OCI-LY7 (cell line): ENCODE measurements around the gene PHAF1. TPM values are rescaled to one million over a fixed set of nuclear protein-coding genes. Genes with fewer than 3 reads are reported as not detected.
A peak's percentile ranks its signal among the peaks of the same experiment; 100 is the strongest.

Experiments used
- BruUV-seq: library from RNA; stranded (reverse); fragments of 400-500 nt; replicated peaks from 2 replicates; lab custom pipeline; 2021; lab: Mats Ljungman, UMichigan
- CTCF ChIA-PET: fragments of 300-600 bp; sonication (Branson Sonifier 250); formaldehyde crosslinking; loops from one replicate; lab custom pipeline; 2022; ENCODE audit warnings: antibody characterized with exemption; ENCODE audit not compliant: unreplicated experiment; lab: Charles Lee
- POLR2A ChIA-PET: fragments of 300-600 bp; sonication (Branson Sonifier 250); formaldehyde crosslinking; loops from one replicate; lab custom pipeline; 2022; ENCODE audit warnings: antibody characterized with exemption; lab: Charles Lee
- DNase-seq: peaks from one replicate; pipeline ENCODE4 v3.0.0-alpha.2; 2015; ENCODE audit warnings: low spot score
- H2AFZ ChIP-seq: fragments of 200-600 bp; sonication (generic), shearing (Covaris generic); 2 replicates; pipeline ENCODE4 v1.6.1; 2014; ENCODE audit warnings: mild to moderate bottlenecking, antibody characterized with exemption, low read length, moderate library complexity
- H3K27ac ChIP-seq: fragments of 200-600 bp; sonication (generic); 2 replicates; pipeline ENCODE4 v1.5.1; 2014; ENCODE audit warnings: mixed run types, low read depth, mild to moderate bottlenecking, moderate library complexity, low read length, inconsistent platforms; ENCODE audit not compliant: poor library complexity, severe bottlenecking
- H3K36me3 ChIP-seq: fragments of 200-600 bp; sonication (generic); 2 replicates; pipeline ENCODE4 v1.6.1; 2014; ENCODE audit warnings: mild to moderate bottlenecking, antibody characterized with exemption, low read length, moderate library complexity, mixed read lengths; ENCODE audit not compliant: insufficient read depth
- H3K4me1 ChIP-seq: fragments of 200-600 bp; sonication (generic); 2 replicates; pipeline ENCODE4 v1.5.1; 2014; ENCODE audit warnings: mild to moderate bottlenecking, low read length; ENCODE audit not compliant: insufficient read depth, poor library complexity, severe bottlenecking
- H3K4me2 ChIP-seq: fragments of 200-600 bp; sonication (generic); 2 replicates; pipeline ENCODE4 v1.6.1; 2014; ENCODE audit warnings: mild to moderate bottlenecking, low read length
- H3K4me3 ChIP-seq: fragments of 200-600 bp; sonication (generic); 2 replicates; pipeline ENCODE4 v1.5.1; 2014; ENCODE audit warnings: mild to moderate bottlenecking, low read depth, low read length; ENCODE audit not compliant: poor library complexity, severe bottlenecking
- H3K79me2 ChIP-seq: fragments of 200-600 bp; sonication (generic); 2 replicates; pipeline ENCODE4 v1.6.1; 2016; ENCODE audit warnings: low read depth, mild to moderate bottlenecking, low read length, moderate library complexity, mixed read lengths; ENCODE audit not compliant: insufficient read depth
- H3K9me2 ChIP-seq: fragments of 200-600 bp; sonication (generic); 2 replicates; pipeline ENCODE4 v1.6.1; 2016; ENCODE audit warnings: mild to moderate bottlenecking, low read length, mixed read lengths; ENCODE audit not compliant: insufficient read depth
- H3K9me3 ChIP-seq: fragments of 200-600 bp; sonication (generic); 2 replicates; pipeline ENCODE4 v1.6.1; 2014; ENCODE audit warnings: mild to moderate bottlenecking, mixed run types, low read length, mixed read lengths
- H4K20me1 ChIP-seq: fragments of 200-600 bp; sonication (generic); 2 replicates; pipeline ENCODE4 v1.6.1; 2014; ENCODE audit warnings: mild to moderate bottlenecking, antibody characterized with exemption, low read length, moderate library complexity, mixed read lengths; ENCODE audit not compliant: insufficient read depth
- CTCF ChIP-seq: fragments of 200-600 bp; sonication (generic); conservative IDR thresholded peaks from 2 replicates; pipeline ENCODE4 v1.5.1; 2014; ENCODE audit warnings: mild to moderate bottlenecking, antibody characterized with exemption, low read length, moderate library complexity, mixed read lengths
- EZH2phosphoT487 ChIP-seq: fragments of 200-600 bp; sonication (generic); IDR thresholded peaks from 2 replicates; pipeline ENCODE4 v1.6.1; 2018; ENCODE audit warnings: low read depth, borderline replicate concordance, mild to moderate bottlenecking, mixed run types, antibody characterized with exemption, low read length, moderate library complexity, mixed read lengths
- intact Hi-C: fragments of 100-400 bp; cut with micrococcal nuclease; formaldehyde crosslinking; loops from one replicate; pipeline ENCODE4 v1.10.0; 2022; ENCODE audit not compliant: unreplicated experiment
- total RNA-seq, 2 experiments: library from RNA; depleted of rRNA in 1 of 2; stranded (reverse); fragments of >200 nt in 1 of 2; shearing (Covaris generic) in 1 of 2; gene quantifications; 2 replicates each; pipeline ENCODE4 v1.2.3, GENCODE V29; 2014 to 2022

Gene PHAF1
- total RNA-seq, 2 experiments from 2014 or later = 13.9 to 16.8 TPM

DNA sequence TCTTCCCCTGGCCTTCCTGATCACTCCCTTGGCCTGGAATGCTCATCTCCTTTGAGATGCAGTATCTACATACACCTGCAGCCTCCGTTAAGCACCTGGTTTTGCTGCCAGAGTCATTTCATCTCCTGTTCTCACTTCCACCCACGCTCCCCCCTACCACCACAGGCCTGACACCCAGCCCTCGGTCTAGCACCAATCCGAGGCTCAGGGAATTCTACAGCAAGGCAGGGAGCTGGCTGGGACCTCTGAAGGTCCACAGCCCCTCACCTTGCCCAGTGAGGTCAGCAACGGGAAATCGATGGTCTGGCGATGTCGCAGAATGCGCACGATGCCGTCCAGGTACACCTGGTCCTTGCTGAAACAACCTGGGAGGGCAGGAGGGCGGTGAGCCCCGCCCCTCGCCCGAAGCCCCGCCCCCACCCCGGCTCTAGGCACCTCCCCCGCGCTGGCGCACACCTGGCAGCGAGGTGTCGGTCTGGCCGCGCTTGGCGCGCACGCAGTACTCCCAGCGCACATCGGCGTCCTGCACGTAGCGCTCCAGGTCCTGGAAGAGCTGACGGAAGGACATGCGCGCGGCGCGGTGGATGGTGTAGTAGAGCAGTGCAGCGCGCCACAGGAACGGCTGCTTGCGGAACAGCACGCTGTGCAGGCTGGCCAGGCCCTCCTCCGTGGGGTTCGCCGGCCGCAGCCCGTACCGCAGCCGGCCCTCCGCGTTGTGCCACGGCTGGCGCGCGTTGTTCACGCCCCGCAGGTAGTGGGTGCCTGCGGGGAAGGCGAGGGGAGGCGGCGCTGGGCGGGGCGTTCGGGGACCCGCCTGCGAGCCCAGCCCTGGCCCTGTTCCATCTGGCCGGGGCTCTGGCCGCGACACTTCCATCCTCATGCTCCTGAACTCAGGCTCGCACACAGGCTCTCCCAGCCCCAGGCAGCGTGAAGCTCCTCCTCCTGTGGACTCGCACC, 68.3 kb downstream of the PHAF1 start:
- H3K4me3 ChIP-seq = peak overlapping the region; percentile 47
- H3K79me2 ChIP-seq = no peaks in the 10 kb centered on the region
- DNase-seq = peak; percentile 53
- H3K36me3 ChIP-seq = no peaks in the 10 kb centered on the region
- H4K20me1 ChIP-seq = no peaks in the 10 kb centered on the region
- H2AFZ ChIP-seq = no peak overlapping the region
- no peaks in the 10 kb centered on the region for H3K9me2 ChIP-seq
- H3K9me3 ChIP-seq = no peaks in the 10 kb centered on the region
- no peak overlapping the region for H3K27ac ChIP-seq
- intact Hi-C loops = no loop called here
- BruUV-seq = no TSS peak
- peak overlapping the region; percentile 68 for H3K4me2 ChIP-seq
- H3K4me1 ChIP-seq = peaks cover 29% of the 10 kb centered on the region
- ChIA-PET CTCF (no interaction called here), POLR2A (interaction anchor here (0.6 kb wide), 1 partner anchor 221 kb away, joined by 5 read pairs; no protein-coding TSS in a partner anchor)
- TF ChIP-seq CTCF (no peak), EZH2phosphoT487 (no peak)

DNA sequence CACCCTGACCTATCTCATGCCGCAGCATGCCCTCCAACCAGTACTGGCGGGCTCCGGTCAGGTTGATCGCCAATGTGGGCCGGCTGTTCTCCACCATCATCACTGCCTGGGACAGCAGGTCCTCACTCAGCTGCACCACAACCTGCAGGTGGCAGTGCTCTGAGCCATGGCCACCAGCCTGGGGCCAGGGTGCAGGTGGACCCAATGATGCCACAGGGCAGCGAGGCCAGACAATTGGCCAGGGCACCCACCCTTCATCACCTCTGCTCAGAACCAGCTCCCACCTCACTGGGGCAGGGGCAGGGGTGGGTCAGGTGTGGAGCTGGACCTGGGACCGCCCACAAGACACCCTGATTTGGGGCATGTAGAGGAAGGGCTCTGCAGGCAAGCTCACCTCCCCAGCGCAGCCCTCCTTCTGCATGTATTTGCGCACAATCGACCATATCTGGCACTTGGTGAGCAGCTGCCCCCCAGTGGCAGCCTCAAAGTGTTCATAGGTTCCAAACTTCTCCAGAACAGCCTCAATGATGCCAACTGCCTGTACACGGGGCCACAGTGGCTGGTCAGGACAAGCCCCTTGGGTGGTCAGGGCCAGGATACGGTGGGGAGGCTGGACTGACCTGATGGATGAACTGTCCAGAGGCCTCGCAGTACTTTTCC, 69.8 kb downstream of the PHAF1 start:
- no peaks in the 10 kb centered on the region for H4K20me1 ChIP-seq
- ChIA-PET POLR2A (no interaction called here), CTCF (no interaction called here)
- peaks cover 25% of the 10 kb centered on the region for H3K4me1 ChIP-seq
- no peaks in the 10 kb centered on the region for H3K9me3 ChIP-seq
- H3K36me3 ChIP-seq = no peaks in the 10 kb centered on the region
- H3K9me2 ChIP-seq = no peaks in the 10 kb centered on the region
- no peak overlapping the region for H3K4me3 ChIP-seq
- intact Hi-C loops = loop anchor here (10.0 kb wide), 1 partner anchor 165 kb away; no protein-coding TSS in a partner anchor
- no peaks in the 10 kb centered on the region for H3K79me2 ChIP-seq
- DNase-seq = peak; percentile 52
- peak; percentile 69 for TF ChIP-seq CTCF
- TF ChIP-seq EZH2phosphoT487 = no peak
- H3K4me2 ChIP-seq = no peak overlapping the region
- BruUV-seq = no TSS peak
- H3K27ac ChIP-seq = no peak overlapping the region
- no peak overlapping the region for H2AFZ ChIP-seq
